GM12872 (cell line): ENCODE results near the gene BAHCC1.

Experiments
- TF ChIP-seq, protein P1 (sequence below): IDR thresholded peaks from 3 replicates; pipeline ENCODE4 v1.5.1; 2011; ENCODE audit warnings: low read depth, mild to moderate bottlenecking, low read length, moderate library complexity; ENCODE audit not compliant: insufficient read depth

Gene BAHCC1

GRCh38 chr17:81492202-81492601 lies 96.9 kb downstream of the BAHCC1 start:
- TF ChIP-seq, protein P1, sequence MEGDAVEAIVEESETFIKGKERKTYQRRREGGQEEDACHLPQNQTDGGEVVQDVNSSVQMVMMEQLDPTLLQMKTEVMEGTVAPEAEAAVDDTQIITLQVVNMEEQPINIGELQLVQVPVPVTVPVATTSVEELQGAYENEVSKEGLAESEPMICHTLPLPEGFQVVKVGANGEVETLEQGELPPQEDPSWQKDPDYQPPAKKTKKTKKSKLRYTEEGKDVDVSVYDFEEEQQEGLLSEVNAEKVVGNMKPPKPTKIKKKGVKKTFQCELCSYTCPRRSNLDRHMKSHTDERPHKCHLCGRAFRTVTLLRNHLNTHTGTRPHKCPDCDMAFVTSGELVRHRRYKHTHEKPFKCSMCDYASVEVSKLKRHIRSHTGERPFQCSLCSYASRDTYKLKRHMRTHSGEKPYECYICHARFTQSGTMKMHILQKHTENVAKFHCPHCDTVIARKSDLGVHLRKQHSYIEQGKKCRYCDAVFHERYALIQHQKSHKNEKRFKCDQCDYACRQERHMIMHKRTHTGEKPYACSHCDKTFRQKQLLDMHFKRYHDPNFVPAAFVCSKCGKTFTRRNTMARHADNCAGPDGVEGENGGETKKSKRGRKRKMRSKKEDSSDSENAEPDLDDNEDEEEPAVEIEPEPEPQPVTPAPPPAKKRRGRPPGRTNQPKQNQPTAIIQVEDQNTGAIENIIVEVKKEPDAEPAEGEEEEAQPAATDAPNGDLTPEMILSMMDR: no peak

DNA sequence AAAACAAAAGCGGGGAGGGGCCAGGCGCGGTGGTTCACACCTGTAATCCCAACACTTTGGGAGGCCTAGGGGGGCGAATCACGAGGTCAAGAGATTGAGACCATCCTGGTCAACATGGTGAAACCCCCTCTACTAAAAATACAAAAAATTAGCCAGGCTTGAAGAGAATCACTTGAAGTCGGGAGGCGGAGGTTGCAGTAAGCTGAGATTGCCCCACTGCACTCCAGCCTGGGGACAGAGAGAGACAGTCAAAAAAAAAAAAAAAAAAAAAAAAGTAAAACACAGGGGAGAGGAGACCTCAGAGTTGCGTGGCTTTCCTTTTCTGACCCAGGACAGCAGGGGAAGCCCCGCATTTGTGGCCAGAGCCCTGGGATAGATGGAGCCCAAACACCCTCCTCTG lies 97.4 kb downstream of the BAHCC1 start:
- TF ChIP-seq, protein P1: no peak

GRCh38 chr17:81493198-81494038 lies 98.2 kb downstream of the BAHCC1 start:
- TF ChIP-seq, protein P1: no peak

- TF ChIP-seq, protein P1: no peak
Measured at GRCh38 chr17:81494626-81495377, 99.5 kb downstream of the BAHCC1 start.

- TF ChIP-seq, protein P1: no peak
Measured at GRCh38 chr17:81498953-81499600, 103.8 kb downstream of the BAHCC1 start.

DNA sequence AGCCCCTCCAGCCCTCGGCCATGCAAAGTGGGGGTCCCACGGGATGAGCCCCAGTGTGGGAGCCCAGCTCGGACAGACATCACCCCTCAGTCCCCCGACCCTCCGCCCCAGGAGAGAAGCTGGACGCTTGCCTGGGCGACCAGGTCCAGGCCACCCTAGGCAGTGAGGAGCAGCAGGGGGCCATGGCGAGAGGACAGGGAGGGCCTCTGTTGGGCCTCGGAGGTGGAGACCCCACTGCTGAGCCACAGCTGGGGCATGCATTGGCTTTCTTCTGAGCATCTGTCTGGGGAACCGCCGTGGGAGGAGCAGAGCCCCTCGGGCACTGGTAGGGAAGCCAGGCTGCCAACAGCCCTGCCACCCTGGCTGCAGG lies 104.3 kb downstream of the BAHCC1 start:
- TF ChIP-seq, protein P1: no peak

DNA sequence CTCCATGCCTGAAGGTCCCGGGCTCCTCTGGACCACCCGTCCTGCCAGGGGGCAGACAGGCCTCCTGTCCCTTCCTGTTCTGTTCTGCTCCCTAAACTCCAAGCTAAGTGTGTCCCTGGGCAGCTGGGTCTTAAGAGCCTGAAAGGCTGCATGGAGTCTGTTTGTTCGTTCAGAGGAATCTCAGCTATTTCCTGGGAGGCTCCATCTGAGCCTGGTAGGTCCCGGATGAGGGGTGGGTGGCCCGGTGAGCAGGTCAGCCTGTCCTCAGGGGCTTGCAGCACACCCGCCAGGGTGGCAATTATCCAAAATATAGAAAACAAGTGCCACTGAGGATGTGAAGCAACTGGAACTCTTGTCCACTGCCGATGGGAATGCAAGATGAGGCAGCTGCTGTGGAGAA lies 104.8 kb downstream of the BAHCC1 start:
- TF ChIP-seq, protein P1: no peak
